GM18498 (cell line): Measurements from ENCODE around the gene SIPA1L3.
"Not testable (repeated sequence)": the region's sequence is repeated elsewhere in the genome, so short reads cannot be mapped to it uniquely, and the experiment has no call there.

Experiments used
- ATAC-seq: cut with Tn5 transposase; IDR thresholded peaks from one replicate; pipeline ENCODE4 v1.9.1; 2021; ENCODE audit warnings: mild to moderate bottlenecking, moderate library complexity; ENCODE audit not compliant: unreplicated experiment

SIPA1L3 gene

DNA sequence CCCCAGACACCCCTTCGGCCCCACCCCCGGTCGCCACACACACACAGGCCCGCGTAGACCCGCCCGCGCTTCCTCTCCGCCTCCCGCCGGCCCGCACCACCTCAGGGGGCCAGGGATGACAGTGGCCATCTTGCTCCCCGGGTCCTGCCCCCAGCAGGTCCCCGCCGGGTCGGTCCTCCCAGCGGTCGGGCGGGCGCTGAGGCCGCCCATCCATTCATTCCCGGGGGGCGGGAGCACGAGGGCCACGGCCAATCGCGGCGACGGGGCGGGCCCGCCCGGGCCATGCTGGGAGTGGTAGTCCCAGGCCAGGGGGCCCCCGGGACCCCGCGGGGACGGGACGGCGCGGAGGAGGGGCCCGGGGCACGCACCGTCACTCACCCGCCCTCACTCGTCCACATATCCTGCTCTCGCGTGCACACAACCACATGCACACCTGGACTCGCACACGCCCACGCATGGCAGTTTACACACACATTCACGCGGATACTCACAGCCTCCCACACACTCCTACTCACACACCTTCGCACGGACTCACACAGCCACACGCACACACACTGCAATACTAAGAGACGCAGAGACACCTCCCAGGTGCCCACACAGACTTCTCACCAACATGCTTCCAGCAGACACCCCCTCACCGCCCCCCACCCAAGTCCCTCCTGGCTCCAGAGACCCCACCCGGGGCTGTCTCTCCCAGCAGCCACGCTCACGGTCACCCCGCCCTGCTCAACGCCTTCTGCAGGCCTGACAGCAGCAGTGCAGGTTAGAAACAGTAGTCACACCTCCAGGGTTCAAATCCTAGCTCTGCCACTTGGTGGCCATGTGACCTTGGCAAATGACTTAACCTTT lies 317.2 kb downstream of the SIPA1L3 start, which contains the start of gene DPF1:
DPF1 (minus strand) TSS at position 209 of the 849 bp plus-strand sequence; CDS start at position 129, 80 bp downstream.
- peak; percentile 76 for ATAC-seq

DNA sequence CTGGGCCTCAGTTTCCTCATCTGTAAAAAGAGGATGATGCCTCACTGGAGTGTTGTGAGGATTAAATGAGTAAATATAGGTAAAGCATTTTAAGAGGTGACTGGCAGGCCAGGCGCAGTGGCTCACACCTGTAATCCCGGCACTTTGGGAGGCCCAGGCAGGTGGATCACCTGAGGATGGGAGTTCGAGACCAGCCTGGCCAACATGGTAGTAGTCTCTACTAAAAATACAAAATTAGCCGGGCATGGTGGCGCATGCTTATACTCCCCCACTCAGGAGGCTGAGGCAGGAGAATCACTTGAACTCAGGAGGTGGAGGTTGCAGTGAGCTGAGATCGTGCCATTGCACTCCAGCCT lies 317.8 kb downstream of the SIPA1L3 start:
- not testable (repeated sequence) for ATAC-seq

DNA sequence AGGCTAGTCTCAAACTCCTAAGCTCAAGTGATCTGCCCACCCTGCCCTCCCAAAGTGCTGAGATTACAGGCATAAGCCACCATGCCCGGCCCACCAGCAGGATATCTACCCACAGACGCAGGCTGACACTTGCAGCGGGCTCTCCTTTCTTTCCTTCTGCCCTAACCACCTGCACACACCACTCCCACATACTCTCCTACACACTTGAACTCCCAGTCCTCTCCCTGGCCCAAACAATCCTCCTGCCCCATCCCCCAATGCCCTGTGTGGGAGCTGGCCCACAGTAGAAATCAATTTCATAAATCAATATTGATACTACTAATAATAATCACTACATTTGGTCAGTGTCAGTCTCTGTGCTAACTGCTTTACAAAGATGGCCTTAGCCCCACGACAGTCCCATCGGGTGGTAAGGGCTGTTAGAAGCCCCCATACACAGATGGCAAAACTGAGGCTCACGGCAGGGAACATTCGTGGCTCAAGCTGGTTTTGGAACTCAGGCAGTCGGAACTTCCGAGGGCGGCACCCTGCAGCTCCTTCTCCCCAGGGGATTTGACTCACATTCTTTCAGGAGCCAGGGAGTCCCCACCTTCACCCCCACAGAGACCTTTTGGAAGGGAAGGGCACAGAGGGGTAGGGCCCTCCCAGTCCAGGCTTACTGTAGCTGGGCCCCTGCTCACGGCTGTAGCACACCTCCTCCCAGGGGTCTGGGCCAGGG lies 320.4 kb downstream of the SIPA1L3 start:
- no peak for ATAC-seq

DNA sequence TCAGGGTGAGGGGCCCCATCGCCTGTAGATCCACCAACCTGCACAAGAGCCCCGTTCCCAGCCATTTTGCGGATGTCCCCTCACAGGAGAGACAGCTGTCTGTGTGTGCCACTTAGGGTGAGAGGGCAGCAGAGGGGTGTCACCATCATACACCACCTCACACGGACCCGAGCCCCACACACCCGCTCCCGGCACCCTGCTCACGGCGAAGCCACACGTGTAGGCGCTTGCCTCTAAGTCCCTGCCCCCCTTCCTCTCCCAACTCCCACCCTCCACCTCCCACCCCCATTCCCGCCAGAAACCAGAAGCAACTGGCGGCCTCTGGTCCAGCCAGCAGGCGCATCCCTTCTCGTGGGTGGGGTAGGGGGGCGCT lies 321.0 kb downstream of the SIPA1L3 start:
- no peak for ATAC-seq

DNA sequence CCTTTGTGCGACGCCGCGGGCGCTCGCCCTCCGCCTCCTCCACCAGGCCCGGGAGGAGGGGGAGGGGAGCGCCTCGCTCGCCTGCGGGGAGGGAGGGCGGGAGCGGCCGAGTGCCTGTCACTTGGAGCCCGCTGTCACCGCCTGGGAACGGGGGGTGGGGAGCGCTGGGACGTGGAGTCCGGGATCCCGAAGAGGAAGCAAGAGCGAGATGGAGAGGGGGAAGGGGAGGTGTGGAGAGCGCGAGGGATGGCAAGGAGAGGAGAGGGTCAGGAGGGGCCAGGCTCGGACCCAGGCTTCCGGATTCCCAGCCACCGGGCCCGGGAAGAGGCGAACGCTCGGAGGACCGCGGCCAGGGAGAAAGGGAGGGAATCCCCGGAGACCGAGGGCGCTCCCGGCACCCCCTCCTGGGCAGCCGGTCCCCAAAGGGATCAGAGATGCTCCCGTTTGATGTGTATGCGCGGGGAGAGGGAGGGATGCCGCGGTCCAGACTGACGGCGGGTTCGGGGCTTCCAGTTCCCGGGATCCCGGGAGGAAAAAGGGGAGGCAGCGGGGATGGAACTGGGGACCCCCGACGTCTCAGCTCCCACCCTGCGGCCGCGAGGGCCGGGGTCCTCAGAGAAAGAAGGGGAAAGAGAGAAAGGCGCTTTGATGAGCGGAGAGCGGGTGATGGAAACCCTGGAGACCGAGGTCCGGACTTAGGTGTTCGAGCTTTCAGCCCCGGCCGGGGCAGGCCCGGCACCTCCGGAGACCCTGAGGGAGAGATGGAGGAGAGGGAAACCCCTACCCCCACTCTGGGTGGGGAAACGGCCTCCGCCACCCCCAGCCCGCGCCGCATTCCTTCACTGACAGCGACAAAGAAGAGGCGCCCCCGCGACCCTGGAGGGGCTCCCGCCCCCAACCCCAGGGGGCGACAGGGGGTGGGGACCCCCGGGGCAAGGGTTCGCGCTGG lies 321.8 kb downstream of the SIPA1L3 start:
- no peak for ATAC-seq

DNA sequence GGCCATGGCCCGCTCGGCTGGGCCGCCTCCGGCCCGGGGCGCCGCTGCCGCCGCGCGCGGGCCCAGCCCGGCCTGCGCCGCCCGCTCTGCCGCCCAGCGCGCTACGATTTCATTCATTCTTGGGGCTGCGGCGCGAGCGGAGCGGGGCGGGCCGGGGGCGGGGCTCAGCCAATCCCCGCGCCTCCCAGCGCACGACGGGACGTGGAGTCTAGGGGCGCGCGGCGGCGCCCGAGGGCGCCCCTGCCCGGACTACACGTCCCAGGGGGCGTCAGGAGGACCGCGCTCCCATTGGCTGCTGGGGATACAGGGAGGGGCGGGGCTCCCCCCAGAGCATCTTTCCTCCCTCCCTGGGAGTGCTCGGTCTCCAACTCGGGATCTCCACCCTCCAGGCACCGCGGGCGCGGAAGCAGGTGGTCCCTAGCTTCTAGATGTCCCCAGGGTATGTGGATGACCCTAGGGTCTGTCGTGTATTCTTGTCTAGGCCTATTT lies 322.6 kb downstream of the SIPA1L3 start:
- peak; percentile 66 for ATAC-seq

DNA sequence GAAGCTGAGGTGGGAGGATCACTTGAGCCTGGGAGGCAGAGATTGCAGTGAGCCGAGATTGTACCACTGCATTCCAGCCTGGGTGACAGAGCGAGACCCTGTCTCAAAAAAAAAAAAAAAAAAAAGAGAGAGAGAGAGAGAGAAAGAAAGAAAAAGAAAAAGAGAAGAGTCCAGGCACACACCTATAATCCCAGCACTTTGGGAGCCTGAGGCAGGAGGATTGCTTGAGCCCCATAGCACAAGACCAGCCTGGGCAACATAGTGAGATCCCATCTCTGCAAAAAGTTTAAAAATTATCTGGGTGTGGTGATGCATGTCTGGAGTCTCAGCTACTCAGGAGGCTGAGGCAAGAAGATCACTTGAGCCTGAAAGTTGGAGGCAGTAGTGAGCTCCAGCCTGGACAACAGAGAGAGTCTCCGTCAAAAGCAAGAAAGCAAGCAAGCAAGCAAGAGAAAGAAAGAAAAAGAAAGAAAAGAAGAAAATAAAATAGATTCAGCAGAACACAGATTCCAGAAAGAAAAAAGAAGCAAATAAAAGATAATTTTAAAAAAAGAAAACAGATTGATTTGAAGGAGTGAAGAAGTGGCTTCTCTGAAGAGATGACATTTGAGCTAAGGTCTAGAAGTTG lies 323.6 kb downstream of the SIPA1L3 start:
- not testable (repeated sequence) for ATAC-seq

DNA sequence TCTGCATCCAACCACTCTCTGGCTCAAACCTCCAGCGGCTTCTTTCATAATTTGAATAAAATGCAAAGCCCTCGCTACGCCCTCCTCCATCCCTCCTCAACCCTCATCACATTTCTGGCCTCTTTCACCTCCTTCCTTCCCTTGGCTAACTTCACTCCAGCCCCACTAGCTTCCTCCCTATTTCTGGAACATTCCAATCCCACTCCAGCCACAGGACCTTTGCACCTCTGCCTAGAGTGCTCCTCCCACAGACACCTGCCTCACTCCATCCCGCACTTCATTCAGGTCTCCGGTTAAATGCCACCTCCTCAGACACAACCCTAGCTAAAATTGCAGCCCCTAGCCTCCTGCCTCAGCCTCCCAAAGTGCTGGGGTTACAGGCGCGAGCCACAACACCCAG lies 324.9 kb downstream of the SIPA1L3 start:
- no peak for ATAC-seq

DNA sequence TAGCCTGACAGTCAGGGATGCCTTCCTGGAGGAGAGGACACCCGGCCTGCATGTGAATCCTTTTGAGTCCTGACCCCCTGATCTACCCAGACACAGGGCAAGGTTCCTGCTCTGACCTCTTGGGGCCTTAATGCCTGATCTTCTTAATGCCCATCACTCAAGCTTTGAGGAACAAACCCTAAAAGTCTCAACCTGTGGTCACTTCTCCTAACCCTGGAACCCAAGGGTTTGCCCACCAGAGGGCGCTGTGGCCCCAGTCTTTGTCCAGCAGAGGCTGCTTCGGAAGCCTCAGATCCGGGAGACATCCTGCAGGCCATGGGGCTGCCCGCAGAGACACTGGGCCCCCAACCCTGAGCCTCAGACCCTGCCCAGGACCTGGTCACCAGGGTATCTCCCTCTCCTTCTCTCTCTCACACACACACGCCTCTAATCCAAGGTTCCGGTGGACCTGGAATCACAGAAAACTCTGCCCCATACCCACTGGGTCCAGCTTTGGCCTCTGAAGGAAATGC lies 326.8 kb downstream of the SIPA1L3 start:
- ATAC-seq: no peak

DNA sequence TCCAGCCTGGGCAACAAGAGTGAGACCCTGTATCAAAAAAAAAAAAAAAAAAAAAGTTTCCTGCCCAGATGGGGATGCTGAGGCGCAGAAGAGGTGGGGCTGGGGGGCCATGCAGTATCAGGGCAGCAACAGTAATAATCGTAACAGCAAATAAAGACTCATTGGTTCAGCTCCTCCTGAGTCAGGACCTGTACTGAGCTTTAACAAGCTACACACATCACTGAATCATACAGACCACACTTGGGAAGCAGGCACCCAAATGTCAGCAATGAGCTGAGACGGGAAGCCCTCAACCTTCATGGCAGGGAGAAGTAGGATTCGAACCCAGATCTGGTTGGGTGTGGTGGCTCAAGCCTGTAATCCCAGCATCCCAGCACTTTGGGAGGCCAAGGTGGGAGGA lies 327.6 kb downstream of the SIPA1L3 start:
- ATAC-seq: no peak

DNA sequence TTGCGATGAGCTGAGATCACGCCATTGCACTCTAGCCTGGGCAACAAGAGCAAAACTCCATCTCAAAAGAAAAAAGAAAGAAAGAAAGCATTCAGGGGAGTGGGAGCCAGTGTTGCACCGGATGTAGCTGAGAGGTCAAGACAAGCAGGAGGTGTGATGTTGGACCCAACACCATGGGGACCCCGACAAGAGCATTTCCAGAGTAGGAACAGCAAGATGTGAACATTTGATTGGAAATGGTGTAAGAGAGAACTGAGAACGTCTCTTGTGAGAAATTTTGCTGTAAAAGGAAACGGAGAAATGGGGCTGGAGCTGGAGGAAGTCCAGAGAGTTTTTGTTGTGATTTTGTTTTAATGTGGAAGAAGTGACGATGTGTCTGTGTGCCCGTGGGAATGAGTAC lies 332.8 kb downstream of the SIPA1L3 start:
- no peak for ATAC-seq

DNA sequence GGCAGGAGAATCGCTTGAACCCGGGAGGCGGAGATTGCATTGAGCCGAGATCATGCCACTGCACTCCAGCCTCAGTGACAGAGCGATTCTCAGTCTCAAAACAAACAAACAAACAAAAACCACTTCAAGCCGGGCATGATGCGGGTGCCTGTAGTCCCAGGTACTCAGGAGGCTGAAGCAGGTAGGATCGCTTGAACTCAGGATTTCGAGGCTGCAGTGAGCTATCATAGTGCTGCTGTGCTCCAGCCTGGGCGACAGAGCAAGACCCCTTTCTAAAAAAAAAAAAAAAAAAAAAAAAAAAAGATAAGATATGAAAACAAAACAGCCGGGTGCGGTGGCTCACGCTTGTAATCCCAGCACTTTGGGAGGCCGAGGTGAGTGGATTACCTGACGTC lies 336.3 kb downstream of the SIPA1L3 start:
- no peak for ATAC-seq

DNA sequence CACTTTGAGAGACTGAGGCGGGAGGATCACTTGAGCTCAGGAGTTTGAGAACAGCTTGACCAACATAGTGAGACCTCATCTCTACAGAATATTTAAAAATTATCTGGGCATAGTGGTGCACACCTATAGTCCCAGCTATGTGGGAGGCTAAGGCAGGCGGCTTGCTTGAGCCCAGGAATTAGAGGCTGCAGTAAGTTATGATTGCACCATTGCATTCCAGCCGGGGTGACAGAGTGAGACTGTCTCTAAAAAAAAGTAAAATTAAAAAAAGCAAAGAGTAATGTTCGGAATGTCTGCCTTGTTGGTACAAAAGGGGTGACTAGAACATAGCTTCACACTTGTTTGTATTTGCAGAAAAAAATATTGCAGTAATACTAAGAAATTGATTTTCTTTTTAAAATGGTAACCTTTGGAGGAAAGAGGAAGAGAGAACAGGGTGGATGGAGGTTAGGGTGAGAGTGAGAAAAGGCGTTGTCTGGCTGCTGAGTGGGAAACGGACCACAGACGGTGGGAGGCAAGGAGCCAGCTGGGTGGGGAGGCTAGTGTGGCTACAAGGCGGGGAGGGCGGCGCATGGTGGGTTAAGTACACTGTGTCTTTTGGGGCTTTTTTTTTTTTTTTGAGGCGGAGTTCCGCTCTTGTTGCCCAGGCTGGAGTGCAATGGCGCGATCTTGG lies 339.0 kb downstream of the SIPA1L3 start:
- ATAC-seq: no peak

DNA sequence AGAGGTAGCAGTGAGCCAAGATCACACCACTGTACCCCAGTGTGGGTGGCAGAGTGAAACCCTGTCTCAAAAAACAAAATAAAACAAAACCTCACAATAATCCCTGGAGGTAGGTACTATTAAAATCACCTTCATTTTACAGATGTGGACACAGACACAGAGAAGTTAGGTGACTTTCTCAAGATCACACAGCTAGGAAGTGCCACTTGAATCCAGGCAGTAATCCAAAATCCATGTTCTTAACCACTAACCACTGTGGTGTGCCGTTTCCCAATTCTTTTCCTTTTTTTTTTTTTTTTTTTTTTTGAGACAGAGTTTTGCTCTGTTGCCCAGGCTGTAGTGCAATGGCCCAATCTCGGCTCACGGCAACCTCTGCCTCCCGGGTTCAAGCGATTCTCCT lies 340.1 kb downstream of the SIPA1L3 start:
- ATAC-seq: no peak

DNA sequence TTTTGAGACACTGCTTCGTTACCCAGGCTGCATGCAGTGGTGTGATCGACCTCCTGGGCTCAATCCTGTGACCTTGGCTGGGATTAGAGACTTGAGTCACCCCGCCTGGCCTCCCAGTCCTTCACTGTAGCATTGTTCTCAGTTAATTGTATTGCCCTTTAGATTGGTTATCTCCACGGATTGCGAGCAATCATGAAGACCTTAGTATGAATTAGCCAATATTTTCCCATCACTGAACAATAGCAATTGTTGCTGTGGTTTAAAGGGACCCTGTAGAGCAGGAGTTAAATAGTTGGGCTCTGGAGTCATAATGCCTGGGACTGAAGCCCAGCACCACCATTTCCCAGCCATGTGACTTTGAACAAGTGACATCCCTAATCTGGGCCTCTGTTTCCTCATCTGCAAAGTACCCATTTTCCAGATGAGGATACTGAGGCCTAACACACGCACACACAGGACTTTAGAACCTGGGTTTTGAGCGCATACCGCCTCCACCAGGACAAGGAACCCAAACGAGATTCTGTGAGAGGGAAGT lies 340.8 kb downstream of the SIPA1L3 start:
- ATAC-seq: no peak

DNA sequence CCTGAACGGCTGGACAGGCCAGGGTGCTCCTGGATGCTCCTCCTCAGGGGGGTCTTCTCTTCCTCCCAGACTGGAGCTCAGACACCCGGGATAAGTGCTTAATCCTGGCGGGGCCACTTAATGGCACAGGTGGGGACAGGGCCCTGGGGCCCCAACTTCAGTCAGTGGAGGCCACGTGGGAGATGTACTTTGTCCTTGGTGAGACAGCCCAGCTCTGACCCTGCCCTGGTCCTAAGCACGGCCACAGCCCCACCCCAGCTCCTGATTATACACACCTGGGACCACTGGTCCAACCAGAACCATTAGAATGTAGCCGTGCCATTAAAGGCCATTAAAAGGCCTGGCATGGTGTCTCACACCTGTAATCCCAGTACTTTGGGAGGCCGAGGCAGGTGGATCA lies 341.4 kb downstream of the SIPA1L3 start:
- no peak for ATAC-seq

DNA sequence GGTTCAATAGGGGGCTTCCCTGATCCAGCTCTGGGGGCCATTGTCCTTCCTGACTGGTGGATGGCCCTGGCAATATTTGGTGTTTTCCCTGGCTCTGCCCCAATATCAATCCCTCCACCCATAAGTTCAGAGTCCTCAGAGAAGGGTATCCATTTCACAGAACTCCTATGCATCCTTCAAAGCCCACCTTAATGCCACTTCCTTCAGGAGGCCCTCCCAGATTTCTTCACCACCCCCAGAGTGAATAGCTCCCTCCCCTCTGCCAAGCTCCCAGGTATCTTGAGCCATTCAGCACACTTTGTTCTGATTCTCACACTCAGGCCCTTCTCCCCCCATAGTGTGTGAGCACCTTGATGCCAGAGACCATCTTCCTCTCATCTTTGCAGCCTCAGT lies 343.4 kb downstream of the SIPA1L3 start:
- no peak for ATAC-seq

DNA sequence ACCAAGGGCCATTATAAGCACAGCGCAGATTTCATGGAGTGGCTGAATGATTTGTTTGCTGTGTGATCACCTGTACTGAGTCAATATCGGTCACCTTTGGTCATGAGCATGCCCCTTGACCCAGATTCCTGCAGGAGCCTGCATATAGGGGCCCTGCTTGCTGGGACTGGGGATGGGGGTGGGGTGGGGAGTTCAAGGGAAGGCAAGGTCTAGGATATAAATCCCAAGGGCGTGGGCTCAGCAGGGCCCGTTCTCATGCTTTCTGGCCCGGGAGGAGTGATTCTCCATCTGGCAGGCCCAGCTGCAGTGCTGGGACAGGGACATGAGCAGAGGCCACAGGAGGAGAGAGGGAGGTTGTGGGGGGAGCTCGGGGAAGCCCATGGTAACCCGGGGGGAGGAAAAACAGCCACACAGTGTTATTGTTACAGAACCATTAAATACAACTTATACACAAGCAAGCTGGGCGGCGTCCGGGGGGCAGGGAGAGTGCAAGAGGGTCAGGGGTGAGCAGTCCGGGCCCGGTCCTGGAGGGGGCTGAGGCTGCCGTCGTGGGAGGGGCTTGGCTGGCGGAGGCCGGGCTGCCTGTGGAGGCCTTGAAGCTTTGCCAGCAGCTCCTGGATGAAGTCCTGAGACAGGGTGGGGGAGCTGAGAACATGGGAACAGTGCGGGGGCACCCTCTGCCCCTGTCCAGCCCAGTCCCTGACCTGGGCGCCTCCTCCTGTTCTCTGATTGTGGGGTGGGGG lies 344.0 kb downstream of the SIPA1L3 start:
- ATAC-seq: no peak

DNA sequence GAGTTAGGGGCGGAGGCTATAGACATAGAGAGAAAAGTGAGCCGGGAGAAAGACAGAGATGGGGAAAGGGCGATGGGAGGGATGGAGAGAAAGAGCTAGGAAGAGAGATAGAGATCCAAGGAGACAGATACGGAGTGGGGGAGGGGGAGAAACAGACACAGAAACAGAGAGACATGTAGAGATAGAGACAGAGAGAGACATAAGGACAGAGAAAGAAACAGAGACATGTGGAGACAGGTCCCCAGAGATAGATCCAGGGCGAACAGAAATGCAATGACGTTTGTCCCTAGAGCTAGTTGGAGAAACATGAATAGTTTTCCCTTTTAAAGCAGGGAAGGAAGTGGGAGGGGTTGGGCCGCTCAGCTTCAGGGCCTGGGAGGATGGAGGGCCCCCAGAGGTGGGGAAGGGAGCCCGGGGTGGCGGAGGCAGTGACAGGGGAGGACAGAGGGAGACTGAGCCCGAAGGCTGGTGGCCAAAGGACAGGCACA lies 344.6 kb downstream of the SIPA1L3 start:
- no peak for ATAC-seq
